Aorta (tissue), 4 donors: ENCODE measurements around the gene TMEM170B. TPM values are rescaled to one million over a fixed set of nuclear protein-coding genes. Genes with fewer than 3 reads are reported as not detected.

ENCODE experiments used
- polyA plus RNA-seq, 2 donors: library from polyadenylated mRNA; stranded (reverse); fragments of 200-250 nt; gene quantifications; one replicate each; pipeline ENCODE4 v1.2.3, GENCODE V29; 2013
- total RNA-seq, 2 donors: library from RNA; stranded (reverse); fragmentation: NEBNext Ultra II Directional; extraction: Animal tissue kit (Norgen Biotek cat#: 25700); gene quantifications; one replicate each; pipeline ENCODE4 v1.2.1, GENCODE V29; 2021
- donor health status: healthy with polysubstance abuse.
- donor health status: Bipolar disorder and iron deficiency.
- donor health status: DM: no; HTN: no; CAD: no.
- donor health status: DM: yes; HTN: yes; CAD: no.

Gene TMEM170B
- total and polyA plus RNA-seq, 4 donors: 1.5 to 7.3 (median 4.1) TPM

Other genes with a start within 250 kb of the TMEM170B start
- 1 to 10 TPM; 1.2 TPM for gene ADTRP, start 241.1 kb downstream of the TMEM170B start, total RNA-seq
- 1 to 10 TPM in 1 of 2 donors, under 1 TPM in 1; 0.82 to 7.4 TPM for gene ADTRP, start 241.1 kb downstream of the TMEM170B start, polyA plus RNA-seq